Measurements from ENCODE around the gene TCF7. TPM values are rescaled to one million over a fixed set of nuclear protein-coding genes. Genes with fewer than 3 reads are reported as not detected.

TCF7 gene
- total and polyA plus RNA-seq, 2 of the 13 experiments (the other 11 are each of a cell fraction or from before 2014, with no cell fraction given), result 6.3 to 6.8 TPM

- TF ChIP-seq TEAD2 (CRISPR knock-in tag; IDR thresholded peaks at IDR 0.05) (peak; percentile 34; the same call in 1 of the 2 replicates), HNF4A (CRISPR knock-in tag; IDR thresholded peaks at IDR 0.05) (no peak; the same call in none of the 2 replicates), ZNF264 (CRISPR knock-in tag; IDR thresholded peaks at IDR 0.05) (peak; percentile 72; the same call in 1 of the 2 replicates), NR3C1 (CRISPR knock-in tag; IDR thresholded peaks at IDR 0.05) (no peak), SMYD3 (CRISPR knock-in tag; IDR thresholded peaks at IDR 0.05) (peak; percentile 55; the same call in 1 of the 2 replicates), DBP (CRISPR knock-in tag; IDR thresholded peaks at IDR 0.05; ENCODE audit: not compliant biosample characterization) (no peak), ZNF607 (CRISPR knock-in tag; IDR thresholded peaks at IDR 0.05; ENCODE audit: borderline replicate concordance) (peak; percentile 83), GMEB1 (CRISPR knock-in tag; IDR thresholded peaks at IDR 0.05; ENCODE audit: borderline replicate concordance) (peak; percentile 83; the same call in 1 of the 2 replicates), MNT (IDR thresholded peaks at IDR 0.05) (no peak), GLI4 (CRISPR knock-in tag; IDR thresholded peaks at IDR 0.05; ENCODE audit: borderline replicate concordance) (no peak; the same call in 1 of the 2 replicates), ZNF780A (CRISPR knock-in tag; IDR thresholded peaks at IDR 0.05) (peak; percentile 58; the same call in 1 of the 2 replicates), HNRNPK (IDR thresholded peaks at IDR 0.05; ENCODE audit: low read depth, low read length, poor library complexity, severe bottlenecking) (no peak), ZFP37 (CRISPR knock-in tag; IDR thresholded peaks at IDR 0.05; ENCODE audit: borderline replicate concordance) (peak; percentile 76; the same call in 1 of the 2 replicates), ZNF569 (CRISPR knock-in tag; IDR thresholded peaks at IDR 0.05; ENCODE audit: borderline replicate concordance) (0 out of 2 replicates have a peak, but pooled peaks have one; percentile 59), ZNF709 (CRISPR knock-in tag; IDR thresholded peaks at IDR 0.05) (peak; percentile 49; the same call in 1 of the 2 replicates), ZBTB49 (CRISPR knock-in tag; IDR thresholded peaks at IDR 0.05; ENCODE audit: borderline replicate concordance) (no peak), NFRKB (IDR thresholded peaks at IDR 0.05) (no peak), KDM5B (CRISPR knock-in tag; IDR thresholded peaks at IDR 0.05; ENCODE audit: borderline replicate concordance) (peak; percentile 97), PHB2 (IDR thresholded peaks at IDR 0.05; ENCODE audit: partially characterized antibody) (no peak), HMGA1 (CRISPR knock-in tag; conservative IDR thresholded peaks at IDR 0.05) (no peak), NFYB (CRISPR knock-in tag; IDR thresholded peaks at IDR 0.05) (no peak)
Measured at GRCh38 chr5:134176511-134177368, 62.3 kb downstream of the TCF7 start, which contains the start of gene SKP1 (continued).

All from HepG2 (cell line).